ENCODE measurements around the gene AUH. TPM values are rescaled to one million over a fixed set of nuclear protein-coding genes. Genes with fewer than 3 reads are reported as not detected.

Gene AUH
- total RNA-seq, 1 experiment from 2014 or later, result 21.7 TPM

DNA sequence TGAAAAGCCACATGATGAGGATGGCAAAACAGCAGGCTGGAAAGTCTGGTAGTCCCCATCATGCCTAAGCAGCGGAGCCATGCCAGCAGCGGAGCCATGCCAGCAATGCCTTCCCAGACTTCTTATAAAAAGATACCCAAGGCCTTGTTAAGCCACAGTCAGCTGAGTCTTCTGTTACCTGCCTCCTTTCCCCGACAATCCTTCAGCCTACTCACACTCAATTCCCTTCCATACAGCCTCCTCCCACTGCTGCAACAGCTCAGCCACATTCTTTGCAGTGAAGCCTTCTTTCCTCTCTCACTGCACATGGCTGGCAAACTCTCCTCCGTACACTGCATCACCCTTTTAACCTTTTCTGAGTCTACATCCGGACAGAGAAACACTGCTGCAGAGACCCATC is 114.9 kb downstream of the AUH start:
- Histone ChIP-seq H3K27me3 (ENCODE audit: insufficient read depth, low read length) (no peaks in the 10 kb centered on the region), H2BK20ac (ENCODE audit: low read depth, low read length, poor library complexity, severe bottlenecking) (no peak overlapping the region), H4K91ac (ENCODE audit: insufficient read length, low read depth, low read length) (no peak overlapping the region), H3K18ac (ENCODE audit: insufficient read length, low read depth, low read length) (no peak overlapping the region), H3K9ac (ENCODE audit: extremely low read depth, insufficient read length, low read length) (no peak overlapping the region), H3K9me3 (ENCODE audit: control insufficient read depth, low read depth, low read length) (no peaks in the 10 kb centered on the region), H3K4ac (ENCODE audit: low read depth, low read length) (no peak overlapping the region), H4K8ac (replicated peaks; ENCODE audit: insufficient read length, low read depth, low read length) (no peak overlapping the region), H2AK5ac (ENCODE audit: insufficient read length, low read length) (no peak overlapping the region), H4K5ac (ENCODE audit: insufficient read length, low read depth, low read length) (no peak overlapping the region), H3K56ac (ENCODE audit: insufficient read length, low read depth, low read length) (no peak overlapping the region), H3K79me1 (ENCODE audit: insufficient read depth, low read depth, low read length, poor library complexity, severe bottlenecking) (no peaks in the 10 kb centered on the region), H2BK5ac (ENCODE audit: insufficient read length, low read length) (no peak overlapping the region), H3T11ph (ENCODE audit: low read length) (no peak overlapping the region), H4K20me1 (ENCODE audit: control insufficient read depth, insufficient read depth, insufficient read length) (no peaks in the 10 kb centered on the region), H2BK120ac (ENCODE audit: low read depth, low read length, poor library complexity, severe bottlenecking) (no peak overlapping the region), H3K4me2 (ENCODE audit: insufficient read depth, insufficient read length, low read length) (no peak overlapping the region), H3K23me2 (ENCODE audit: insufficient read length, low read depth, low read length, poor library complexity, severe bottlenecking) (no peaks in the 10 kb centered on the region), H3K4me1 (ENCODE audit: insufficient read depth, low read length) (peaks cover 4% of the 10 kb centered on the region; the same call in 1 of the 2 replicates), H2BK15ac (ENCODE audit: low read depth, low read length) (no peak overlapping the region), H2AFZ (ENCODE audit: low read length) (no peak overlapping the region), H3K79me2 (ENCODE audit: insufficient read depth, low read length) (no peaks in the 10 kb centered on the region), H3K23ac (ENCODE audit: insufficient read length, low read depth, low read length) (no peak overlapping the region), H2BK12ac (ENCODE audit: insufficient read length, low read depth, low read length) (no peak overlapping the region), H3K27ac (ENCODE audit: insufficient read length, low read depth, low read length) (no peak overlapping the region), H3K14ac (ENCODE audit: insufficient read depth, low read length) (no peak overlapping the region)
- H3K36me3 Mint-ChIP-seq (ENCODE audit: insufficient read depth in 1 of 3, low read depth in 3 of 3), result no peaks in the 10 kb centered on the region
- H3K27me3 Mint-ChIP-seq (ENCODE audit: low read depth), result no peaks in the 10 kb centered on the region
- H3K4me1 Mint-ChIP-seq, result peaks cover 24 to 39% of the 10 kb centered on the region in 2 experiments
- H3K4me3 Mint-ChIP-seq, result no peak overlapping the region
- H3K9me3 Mint-ChIP-seq, result no peaks in the 10 kb centered on the region
- H3K27ac Mint-ChIP-seq, result peak overlapping the region in 1 of 3 experiments; percentile 59; a peak in 2 of 7 replicates
- WGBS (ENCODE audit: extremely low coverage, insufficient read length, low lambda C conversion rate), result no CpG with 5 or more reads among the region's 5 CpGs
- TF ChIP-seq, protein P1, sequence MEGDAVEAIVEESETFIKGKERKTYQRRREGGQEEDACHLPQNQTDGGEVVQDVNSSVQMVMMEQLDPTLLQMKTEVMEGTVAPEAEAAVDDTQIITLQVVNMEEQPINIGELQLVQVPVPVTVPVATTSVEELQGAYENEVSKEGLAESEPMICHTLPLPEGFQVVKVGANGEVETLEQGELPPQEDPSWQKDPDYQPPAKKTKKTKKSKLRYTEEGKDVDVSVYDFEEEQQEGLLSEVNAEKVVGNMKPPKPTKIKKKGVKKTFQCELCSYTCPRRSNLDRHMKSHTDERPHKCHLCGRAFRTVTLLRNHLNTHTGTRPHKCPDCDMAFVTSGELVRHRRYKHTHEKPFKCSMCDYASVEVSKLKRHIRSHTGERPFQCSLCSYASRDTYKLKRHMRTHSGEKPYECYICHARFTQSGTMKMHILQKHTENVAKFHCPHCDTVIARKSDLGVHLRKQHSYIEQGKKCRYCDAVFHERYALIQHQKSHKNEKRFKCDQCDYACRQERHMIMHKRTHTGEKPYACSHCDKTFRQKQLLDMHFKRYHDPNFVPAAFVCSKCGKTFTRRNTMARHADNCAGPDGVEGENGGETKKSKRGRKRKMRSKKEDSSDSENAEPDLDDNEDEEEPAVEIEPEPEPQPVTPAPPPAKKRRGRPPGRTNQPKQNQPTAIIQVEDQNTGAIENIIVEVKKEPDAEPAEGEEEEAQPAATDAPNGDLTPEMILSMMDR (conservative IDR thresholded peaks at IDR 0.05), result no peak
- no peak for DNase-seq
